T-helper 17 cell (primary cell): ENCODE measurements around the gene KL. TPM values are rescaled to one million over a fixed set of nuclear protein-coding genes. Genes with fewer than 3 reads are reported as not detected.

ENCODE experiments used
- ATAC-seq: fragments of 150-1000 bp; cut with Tn5 transposase; 2 replicates; pipeline ENCODE4 v1.10.0; 2021; ENCODE audit warnings: mild to moderate bottlenecking, moderate library complexity
- DNase-seq, 3 donors: peaks; one replicate each; pipeline versions ENCODE4 v3.0.0 to v3.0.0-alpha.2; 2020 to 2021
- H3K9me3 ChIP-seq: one replicate; pipeline ENCODE4 v1.7.0; 2013; ENCODE audit warnings: low read length, mild to moderate bottlenecking; ENCODE audit not compliant: control insufficient read depth, poor library complexity, severe bottlenecking
- H3K27ac Mint-ChIP-seq: one replicate; pipeline ENCODE4 v1.8.0; 2022; ENCODE audit warnings: mild to moderate bottlenecking, moderate library complexity, mixed read lengths
- H3K27me3 Mint-ChIP-seq: one replicate; pipeline ENCODE4 v1.8.0; 2022; ENCODE audit warnings: mixed read lengths
- H3K36me3 Mint-ChIP-seq: one replicate; pipeline ENCODE4 v1.8.0; 2022; ENCODE audit warnings: low read depth, mixed read lengths
- H3K4me1 Mint-ChIP-seq: one replicate; pipeline ENCODE4 v1.8.0; 2022; ENCODE audit warnings: mild to moderate bottlenecking, mixed read lengths
- H3K4me3 Mint-ChIP-seq: one replicate; pipeline ENCODE4 v1.8.0; 2022; ENCODE audit warnings: mild to moderate bottlenecking, moderate library complexity, mixed read lengths
- total RNA-seq, 4 donors: library from RNA in 2 of 4; stranded (reverse) in 2 of 4; gene quantifications; one replicate each; pipeline ENCODE4 v1.2.3 and lab custom pipeline; 2022 to 2026

Gene KL
- total RNA-seq, 2 donors from 2014 or later: not detected

DNA sequence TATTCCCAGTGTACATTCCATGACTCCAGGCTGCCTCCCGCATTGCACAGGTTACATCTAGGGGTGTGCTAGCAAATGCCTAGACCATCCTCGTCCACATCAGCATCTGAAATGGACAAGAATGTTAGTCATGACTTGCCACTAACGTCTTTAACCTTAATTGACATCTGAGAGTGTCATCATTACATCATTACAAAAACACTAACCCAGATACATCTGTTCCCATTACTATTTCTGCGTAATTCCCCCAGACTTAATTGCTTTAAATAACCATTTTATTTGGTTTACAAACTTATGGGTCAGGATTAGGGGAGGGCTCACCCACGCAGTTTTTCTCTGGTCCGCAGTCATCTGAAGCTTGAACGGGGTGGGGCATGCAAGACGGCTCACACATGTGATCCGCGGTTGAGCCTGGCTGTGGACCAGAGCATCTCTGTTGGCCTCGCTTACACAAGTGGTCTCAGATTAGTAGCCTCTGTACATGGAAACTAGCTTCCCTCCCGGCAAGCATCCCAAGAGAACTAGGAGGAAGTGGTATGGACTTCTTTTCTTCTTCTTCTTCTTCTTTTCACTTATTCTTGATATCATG is 15.9 kb downstream of the KL start:
- H3K27ac Mint-ChIP-seq: no peak overlapping the region
- H3K4me3 Mint-ChIP-seq: no peak overlapping the region
- H3K36me3 Mint-ChIP-seq: no peaks in the 10 kb centered on the region
- no peak for DNase-seq
- no peaks in the 10 kb centered on the region for H3K9me3 ChIP-seq
- H3K4me1 Mint-ChIP-seq: peaks cover 6% of the 10 kb centered on the region
- ATAC-seq: no peak
- peaks cover 39% of the 10 kb centered on the region for H3K27me3 Mint-ChIP-seq

DNA sequence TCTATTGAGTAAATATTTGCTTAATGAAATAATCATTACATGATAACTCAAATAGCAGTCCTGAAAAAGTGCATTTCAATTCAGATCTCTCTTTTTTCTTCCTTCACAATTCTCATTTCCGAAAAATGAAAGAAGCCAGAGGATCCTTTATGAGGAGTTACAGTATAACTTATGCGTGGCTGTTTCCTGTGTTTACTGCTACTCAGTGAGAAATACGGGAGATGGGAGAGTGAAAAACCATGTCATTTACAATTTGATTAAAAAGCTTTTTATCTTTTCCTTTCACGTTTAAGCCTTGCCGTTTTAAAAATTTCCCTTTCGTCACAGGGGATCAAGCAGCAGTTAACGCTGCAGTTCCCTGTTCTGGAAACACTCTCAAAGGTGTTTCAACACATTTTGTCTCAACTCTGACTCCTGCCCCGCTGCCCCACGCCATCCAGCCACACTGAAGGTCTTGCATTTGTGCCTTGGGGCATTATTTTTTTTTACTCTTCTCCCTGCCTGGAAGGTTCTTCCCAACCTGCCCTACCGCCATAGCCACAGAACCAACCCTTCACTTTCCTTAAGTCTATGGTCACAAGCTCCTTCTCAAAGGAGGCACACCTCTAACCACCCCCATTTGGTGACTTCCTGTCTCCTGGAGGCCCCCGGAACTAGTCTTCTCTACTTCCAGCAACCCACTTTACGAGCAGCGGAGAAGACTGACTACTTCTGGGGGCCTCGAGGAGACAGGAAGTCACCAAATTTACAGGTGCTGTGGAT is 17.0 kb downstream of the KL start:
- H3K27me3 Mint-ChIP-seq: peaks cover 39% of the 10 kb centered on the region
- H3K27ac Mint-ChIP-seq: peak overlapping the region; percentile 73
- no peaks in the 10 kb centered on the region for H3K36me3 Mint-ChIP-seq
- H3K4me1 Mint-ChIP-seq: peaks cover 6% of the 10 kb centered on the region
- ATAC-seq: no peak
- H3K9me3 ChIP-seq: no peaks in the 10 kb centered on the region
- H3K4me3 Mint-ChIP-seq: peak overlapping the region; percentile 85
- DNase-seq: no peak

DNA sequence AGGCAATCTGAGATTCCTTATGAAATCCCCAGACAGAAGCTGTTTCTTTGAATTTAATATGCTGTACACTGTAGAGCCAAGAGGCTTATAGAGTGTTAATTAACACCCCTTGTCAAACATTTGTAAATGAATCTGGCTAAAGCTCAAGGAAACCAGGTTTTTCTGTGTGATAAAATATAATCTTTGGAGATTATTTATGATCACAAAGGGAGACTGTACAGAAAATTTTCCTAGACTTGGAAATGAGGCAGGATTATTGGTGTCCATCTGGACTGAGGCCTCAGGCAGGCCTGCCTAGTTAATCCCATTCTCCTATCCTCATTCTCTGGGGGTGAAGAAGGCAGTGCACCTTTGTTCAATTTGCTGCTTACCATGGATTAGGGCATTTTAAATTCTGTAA is 17.8 kb downstream of the KL start:
- Mint-ChIP-seq H3K27me3 (peaks cover 37% of the 10 kb centered on the region), H3K4me1 (peaks cover 6% of the 10 kb centered on the region), H3K36me3 (no peaks in the 10 kb centered on the region), H3K4me3 (no peak overlapping the region), H3K27ac (peak overlapping the region; percentile 73)
- DNase-seq (no peak), ATAC-seq (no peak)
- no peaks in the 10 kb centered on the region for H3K9me3 ChIP-seq

GRCh38 chr13:33034882-33035520 is 18.8 kb downstream of the KL start:
- DNase-seq (no peak), ATAC-seq (no peak)
- H3K4me1 Mint-ChIP-seq: peaks cover 6% of the 10 kb centered on the region
- no peaks in the 10 kb centered on the region for H3K36me3 Mint-ChIP-seq
- H3K27ac Mint-ChIP-seq: no peak overlapping the region
- H3K9me3 ChIP-seq: no peaks in the 10 kb centered on the region
- no peak overlapping the region for H3K4me3 Mint-ChIP-seq
- H3K27me3 Mint-ChIP-seq: peaks cover 37% of the 10 kb centered on the region

DNA sequence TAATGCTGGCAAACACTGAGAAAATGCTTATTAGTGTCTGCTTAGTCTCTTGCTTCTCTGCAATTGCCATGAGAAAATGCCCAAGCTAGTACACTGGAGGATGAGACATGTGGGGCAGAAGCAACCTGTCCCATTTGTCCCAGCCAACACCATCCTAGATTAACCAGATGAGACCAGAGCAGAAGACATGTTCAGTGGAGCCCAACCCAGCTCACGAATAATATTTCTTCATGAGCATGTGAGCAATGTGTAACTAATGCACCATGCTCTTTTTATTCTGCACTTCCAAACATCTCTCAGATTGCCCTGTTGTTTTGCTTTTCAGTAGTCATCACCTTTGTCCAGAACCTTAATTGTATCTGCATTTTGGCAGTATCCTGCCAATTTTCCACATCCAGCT is 21.4 kb downstream of the KL start:
- DNase-seq (no peak), ATAC-seq (no peak)
- no peaks in the 10 kb centered on the region for H3K9me3 ChIP-seq
- H3K4me1 Mint-ChIP-seq: peaks cover 6% of the 10 kb centered on the region
- H3K27me3 Mint-ChIP-seq: peaks cover 20% of the 10 kb centered on the region
- H3K36me3 Mint-ChIP-seq: no peaks in the 10 kb centered on the region
- no peak overlapping the region for H3K4me3 Mint-ChIP-seq
- H3K27ac Mint-ChIP-seq: no peak overlapping the region

- H3K4me3 Mint-ChIP-seq: no peak overlapping the region
- H3K36me3 Mint-ChIP-seq: no peaks in the 10 kb centered on the region
- no peaks in the 10 kb centered on the region for H3K4me1 Mint-ChIP-seq
- no peaks in the 10 kb centered on the region for H3K9me3 ChIP-seq
- peaks cover 20% of the 10 kb centered on the region for H3K27me3 Mint-ChIP-seq
- no peak for ATAC-seq
- no peak overlapping the region for H3K27ac Mint-ChIP-seq
- DNase-seq: no peak
Measured at GRCh38 chr13:33040090-33040489, 23.9 kb downstream of the KL start.

GRCh38 chr13:33045851-33046592 is 29.8 kb downstream of the KL start:
- Mint-ChIP-seq H3K27ac (no peak overlapping the region), H3K36me3 (no peaks in the 10 kb centered on the region), H3K27me3 (peaks cover 38% of the 10 kb centered on the region), H3K4me1 (no peaks in the 10 kb centered on the region), H3K4me3 (no peak overlapping the region)
- H3K9me3 ChIP-seq: no peaks in the 10 kb centered on the region
- no peak for DNase-seq
- no peak for ATAC-seq

DNA sequence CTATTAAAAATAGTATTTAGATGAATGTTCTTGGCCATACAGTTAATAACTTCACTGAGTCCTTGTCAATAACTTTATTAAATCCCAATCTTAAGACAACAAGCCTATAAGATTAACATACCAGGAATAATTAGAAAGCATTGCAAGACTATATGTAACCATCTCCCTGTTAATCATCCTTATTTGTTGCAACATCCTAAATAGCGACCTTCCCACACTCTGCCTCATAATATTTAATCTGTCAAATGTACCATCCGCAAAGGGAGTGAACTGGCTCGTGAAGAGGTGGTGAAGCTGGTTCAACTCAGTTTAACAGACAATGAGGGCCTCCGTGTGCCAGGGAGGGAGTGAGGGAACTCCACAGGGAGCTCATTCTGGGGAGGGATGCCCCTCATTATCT is 33.9 kb downstream of the KL start:
- Mint-ChIP-seq H3K36me3 (no peaks in the 10 kb centered on the region), H3K4me3 (no peak overlapping the region), H3K27ac (no peak overlapping the region), H3K27me3 (peaks cover 41% of the 10 kb centered on the region), H3K4me1 (no peaks in the 10 kb centered on the region)
- DNase-seq (no peak), ATAC-seq (no peak)
- no peaks in the 10 kb centered on the region for H3K9me3 ChIP-seq

GRCh38 chr13:33051632-33052031 is 35.4 kb downstream of the KL start:
- Mint-ChIP-seq H3K4me1 (no peaks in the 10 kb centered on the region), H3K27me3 (peaks cover 32% of the 10 kb centered on the region), H3K27ac (no peak overlapping the region), H3K4me3 (no peak overlapping the region), H3K36me3 (no peaks in the 10 kb centered on the region)
- ATAC-seq (no peak), DNase-seq (no peak)
- H3K9me3 ChIP-seq: no peaks in the 10 kb centered on the region

DNA sequence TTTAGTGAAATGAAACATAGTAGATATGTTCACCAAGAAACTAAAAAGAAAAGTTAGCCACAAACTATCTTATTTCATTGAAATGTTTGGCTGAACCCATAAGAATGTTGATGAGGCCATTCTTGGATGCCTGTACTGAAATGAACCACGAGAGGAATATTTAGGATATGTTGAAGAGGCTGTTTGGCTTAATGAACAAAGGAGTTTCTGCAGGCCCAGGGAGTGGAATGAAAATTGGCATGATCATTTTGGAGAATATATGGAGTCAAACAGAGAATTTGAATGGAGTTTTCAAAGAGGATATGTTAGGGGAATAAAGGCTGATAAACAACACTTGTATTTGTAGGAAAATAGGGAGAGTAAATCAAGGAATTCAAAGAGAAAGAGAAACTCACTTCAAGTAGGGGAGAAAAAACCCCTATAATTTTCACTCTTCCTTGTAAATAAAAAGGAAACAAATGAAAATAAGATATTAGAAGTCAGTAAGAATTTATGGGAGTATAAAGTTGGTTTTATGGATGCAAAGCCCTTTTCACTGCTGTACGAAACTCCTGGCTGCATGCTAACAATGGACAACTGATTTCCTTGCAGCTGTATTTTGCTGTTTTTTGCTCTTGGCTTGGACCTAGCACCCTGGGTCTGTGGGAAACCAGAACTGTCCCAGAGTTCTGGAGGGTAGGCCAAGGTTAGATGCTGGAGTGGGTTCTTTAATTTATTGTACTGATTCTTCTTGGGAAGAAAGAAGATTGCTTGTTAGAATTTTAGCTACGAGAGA is 36.5 kb downstream of the KL start:
- peaks cover 38% of the 10 kb centered on the region for H3K27me3 Mint-ChIP-seq
- H3K4me3 Mint-ChIP-seq: no peak overlapping the region
- H3K4me1 Mint-ChIP-seq: no peaks in the 10 kb centered on the region
- DNase-seq (no peak), ATAC-seq (no peak)
- no peaks in the 10 kb centered on the region for H3K9me3 ChIP-seq
- no peak overlapping the region for H3K27ac Mint-ChIP-seq
- no peaks in the 10 kb centered on the region for H3K36me3 Mint-ChIP-seq

GRCh38 chr13:33053397-33054066 is 37.3 kb downstream of the KL start:
- H3K4me1 Mint-ChIP-seq: no peaks in the 10 kb centered on the region
- no peaks in the 10 kb centered on the region for H3K9me3 ChIP-seq
- no peaks in the 10 kb centered on the region for H3K36me3 Mint-ChIP-seq
- peaks cover 36% of the 10 kb centered on the region for H3K27me3 Mint-ChIP-seq
- no peak overlapping the region for H3K4me3 Mint-ChIP-seq
- no peak overlapping the region for H3K27ac Mint-ChIP-seq
- ATAC-seq (no peak), DNase-seq (no peak)

GRCh38 chr13:33057019-33057780 is 41.0 kb downstream of the KL start:
- no peaks in the 10 kb centered on the region for H3K9me3 ChIP-seq
- Mint-ChIP-seq H3K36me3 (no peaks in the 10 kb centered on the region), H3K27me3 (peaks cover 19% of the 10 kb centered on the region), H3K4me1 (no peaks in the 10 kb centered on the region), H3K4me3 (no peak overlapping the region), H3K27ac (no peak overlapping the region)
- DNase-seq: no peak
- ATAC-seq: no peak
